Large intestine (tissue), 3 donors: ENCODE measurements around the gene EYS. TPM values are rescaled to one million over a fixed set of nuclear protein-coding genes. Genes with fewer than 3 reads are reported as not detected.

ENCODE experiments used
- DNase-seq, 2 donors: peaks; one replicate each; pipeline versions ENCODE4 v3.0.0 to v3.0.0-alpha.2; 2013
- H3K27ac ChIP-seq: one replicate; pipeline ENCODE4 v1.5.1; 2013; ENCODE audit warnings: low read length
- H3K27me3 ChIP-seq: 2 replicates; pipeline ENCODE4 v1.6.1; 2013; ENCODE audit warnings: low read length; ENCODE audit not compliant: control insufficient read depth, insufficient read depth
- H3K36me3 ChIP-seq: 2 replicates; pipeline ENCODE4 v1.6.1; 2013; ENCODE audit warnings: low read length; ENCODE audit not compliant: control insufficient read depth, insufficient read depth
- H3K4me1 ChIP-seq: one replicate; pipeline ENCODE4 v1.6.1; 2013; ENCODE audit warnings: low read length; ENCODE audit not compliant: control insufficient read depth, insufficient read depth
- H3K4me3 ChIP-seq: one replicate; pipeline ENCODE4 v1.5.1; 2013; ENCODE audit warnings: low read length
- H3K9me3 ChIP-seq: one replicate; pipeline ENCODE4 v1.6.1; 2013; ENCODE audit warnings: mild to moderate bottlenecking, low read depth, low read length, moderate library complexity; ENCODE audit not compliant: control insufficient read depth
- WGBS: methylation state at CpG from one replicate; pipeline ENCODE4 v1.1.5; 2013; ENCODE audit warnings: low lambda C conversion rate; ENCODE audit not compliant: insufficient coverage; 5-methylcytosine and 5-hydroxymethylcytosine counted together
- polyA plus RNA-seq: library from polyadenylated mRNA; unstranded; fragments of 120-200 nt; gene quantifications from one replicate; pipeline ENCODE4 v1.2.1, GENCODE V29; 2013

The EYS gene
- polyA plus RNA-seq, 1 donor = 0.76 TPM

DNA sequence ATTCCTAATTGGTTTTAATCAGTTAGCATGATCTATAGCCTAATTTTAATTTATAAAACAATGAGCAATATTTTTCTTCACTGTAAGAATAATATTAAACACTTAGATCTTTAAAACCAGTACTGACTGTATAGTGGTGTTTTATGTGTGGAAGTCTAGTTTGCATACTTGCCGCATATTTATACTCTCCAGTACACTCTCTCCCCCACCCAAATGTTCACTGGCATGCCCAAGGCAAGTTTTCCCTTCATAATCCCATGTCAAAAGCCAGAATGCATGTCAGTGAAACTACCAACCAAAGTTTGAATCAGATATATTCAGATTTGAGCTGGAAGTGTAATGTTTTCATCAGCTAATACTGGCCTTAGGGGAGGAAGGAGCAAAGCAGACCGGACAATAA is 1565.3 kb downstream of the EYS start:
- Histone ChIP-seq H3K4me1 (peaks cover 18% of the 10 kb centered on the region), H3K27me3 (no peaks in the 10 kb centered on the region), H3K36me3 (no peaks in the 10 kb centered on the region), H3K9me3 (no peaks in the 10 kb centered on the region), H3K4me3 (no peak overlapping the region), H3K27ac (no peak overlapping the region)
- WGBS = no CpG with 5 or more reads among the region's 2 CpGs
- DNase-seq = no peak

GRCh38 chr6:64128301-64129024 is 1578.6 kb downstream of the EYS start:
- no peaks in the 10 kb centered on the region for H3K36me3 ChIP-seq
- no peaks in the 10 kb centered on the region for H3K9me3 ChIP-seq
- no peak overlapping the region for H3K4me3 ChIP-seq
- H3K27me3 ChIP-seq = no peaks in the 10 kb centered on the region
- WGBS = no CpG with 5 or more reads among the region's 1 CpG
- H3K27ac ChIP-seq = no peak overlapping the region
- H3K4me1 ChIP-seq = no peaks in the 10 kb centered on the region
- DNase-seq = no peak

DNA sequence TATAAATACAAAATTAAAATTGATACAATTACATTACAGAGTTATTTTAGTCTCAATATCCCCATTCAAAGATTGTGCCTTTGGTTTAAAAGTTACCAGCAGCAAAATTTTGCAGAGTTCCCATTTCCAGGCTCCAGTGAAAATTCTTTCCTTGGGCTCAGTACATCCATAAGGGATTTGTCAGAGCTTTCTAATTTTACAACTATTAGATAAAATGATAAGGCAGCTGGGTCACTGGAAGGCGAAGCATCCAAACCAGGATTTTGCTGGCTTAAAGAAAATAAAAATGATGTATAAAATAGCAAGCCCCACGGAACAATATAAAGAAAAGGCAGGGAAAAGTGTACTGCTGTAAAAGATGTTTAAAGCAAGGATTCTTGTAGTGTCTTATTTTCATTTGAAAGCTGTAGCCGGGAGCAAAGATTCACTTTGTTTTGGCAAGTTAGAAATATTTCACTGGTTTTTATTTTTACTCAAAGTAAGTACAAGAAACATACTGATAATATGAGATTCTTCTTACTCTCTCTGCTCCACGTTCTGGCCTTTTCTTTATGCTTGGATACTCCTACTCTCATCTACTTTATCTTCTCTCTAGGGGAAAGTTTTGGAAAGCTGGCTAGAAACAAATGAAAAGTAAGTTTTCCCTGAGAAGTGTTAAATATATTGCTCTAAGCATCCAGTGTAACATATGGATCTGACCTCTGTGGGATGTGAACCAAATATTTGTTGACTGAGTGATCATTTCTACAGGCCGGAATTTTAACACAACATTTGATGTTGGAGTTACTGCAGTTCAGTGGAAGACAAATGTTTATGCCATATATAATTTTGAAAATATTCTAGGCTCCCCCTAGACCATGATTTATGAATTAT is 1583.0 kb downstream of the EYS start:
- H3K9me3 ChIP-seq = no peaks in the 10 kb centered on the region
- no peaks in the 10 kb centered on the region for H3K4me1 ChIP-seq
- H3K4me3 ChIP-seq = no peak overlapping the region
- H3K27me3 ChIP-seq = no peaks in the 10 kb centered on the region
- WGBS = 85% methylated on average over 4 of the region's 5 CpGs
- no peak overlapping the region for H3K27ac ChIP-seq
- no peaks in the 10 kb centered on the region for H3K36me3 ChIP-seq
- no peak for DNase-seq

DNA sequence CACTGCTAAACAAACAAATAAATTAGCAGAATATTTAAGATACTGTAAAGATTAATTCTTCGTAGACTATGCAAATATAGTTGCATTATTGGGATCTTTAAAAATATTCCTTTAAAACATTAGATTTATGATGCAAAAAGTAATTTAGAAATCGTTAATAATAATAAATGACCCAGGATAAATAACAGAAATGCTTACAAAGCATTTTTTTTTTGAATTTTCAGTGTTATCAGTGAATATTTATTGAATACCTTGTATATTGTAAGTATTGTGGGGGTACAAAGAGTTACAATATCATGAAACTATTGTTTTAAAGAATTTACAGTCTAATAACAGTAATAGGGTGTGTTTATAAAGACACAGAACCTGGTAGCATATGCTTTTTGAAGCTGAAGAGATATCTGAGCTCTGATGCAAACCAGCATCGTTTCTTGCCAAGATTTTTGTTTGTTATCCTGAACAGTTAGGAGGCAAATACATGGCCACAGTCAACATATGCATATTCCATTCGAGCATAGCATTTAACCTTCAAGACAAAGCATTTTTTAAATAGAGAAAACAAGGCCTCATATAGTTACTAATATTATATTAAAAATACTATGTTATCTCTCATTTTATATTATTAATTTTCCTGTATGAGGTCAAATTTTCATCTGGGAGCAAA is 1584.2 kb downstream of the EYS start:
- H3K4me3 ChIP-seq = no peak overlapping the region
- no peak for DNase-seq
- no peaks in the 10 kb centered on the region for H3K27me3 ChIP-seq
- no peaks in the 10 kb centered on the region for H3K4me1 ChIP-seq
- H3K36me3 ChIP-seq = no peaks in the 10 kb centered on the region
- H3K9me3 ChIP-seq = no peaks in the 10 kb centered on the region
- no peak overlapping the region for H3K27ac ChIP-seq
- 82% methylated on average over 2 of the region's 4 CpGs for WGBS

DNA sequence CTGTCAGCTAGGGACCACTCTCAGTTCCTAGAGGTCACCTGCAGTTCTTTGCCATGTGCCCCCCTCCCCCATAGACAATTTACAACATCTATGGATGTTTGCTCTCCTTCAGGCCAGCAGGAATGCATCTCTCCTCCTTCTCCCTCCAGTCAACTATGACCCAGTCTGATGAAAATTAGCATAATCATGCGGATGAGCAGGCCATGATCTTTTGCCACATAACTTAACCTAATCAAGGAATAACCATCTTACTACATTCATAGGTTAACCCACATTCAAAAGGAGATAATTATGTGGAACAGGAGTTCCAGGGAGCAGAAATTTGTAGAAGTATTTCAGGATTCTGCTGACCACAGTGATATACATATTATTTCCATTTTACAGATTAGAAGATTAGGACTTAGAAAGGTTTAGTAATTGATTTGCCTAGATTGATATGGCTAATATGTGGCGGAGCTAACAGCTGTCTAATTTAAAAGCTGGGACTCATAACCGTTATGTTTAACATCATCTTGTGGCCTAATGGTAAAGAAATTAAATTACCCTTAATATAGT is 1585.9 kb downstream of the EYS start:
- H3K27ac ChIP-seq = no peak overlapping the region
- H3K9me3 ChIP-seq = no peaks in the 10 kb centered on the region
- no CpG with 5 or more reads among the region's 3 CpGs for WGBS
- H3K4me3 ChIP-seq = no peak overlapping the region
- no peaks in the 10 kb centered on the region for H3K4me1 ChIP-seq
- no peaks in the 10 kb centered on the region for H3K27me3 ChIP-seq
- no peaks in the 10 kb centered on the region for H3K36me3 ChIP-seq
- DNase-seq = no peak

DNA sequence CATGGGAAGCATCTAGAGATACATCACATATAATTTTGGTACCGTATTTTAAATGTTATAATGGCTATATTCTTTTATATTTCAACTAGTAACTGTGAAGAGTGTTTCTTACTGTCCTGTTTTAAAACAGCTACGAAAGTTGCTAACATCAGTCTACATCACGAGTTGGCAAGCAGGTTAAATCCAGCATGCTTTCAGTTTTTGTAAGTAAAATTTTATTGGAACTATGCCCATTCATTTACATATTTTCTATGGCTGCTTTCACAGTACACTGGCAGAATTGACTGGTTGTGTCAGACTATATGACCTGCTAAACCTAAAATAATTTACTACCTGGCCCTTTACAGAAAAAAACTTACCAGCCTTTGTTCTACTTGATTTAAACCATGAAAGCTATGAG is 1593.3 kb downstream of the EYS start:
- no peaks in the 10 kb centered on the region for H3K9me3 ChIP-seq
- H3K27me3 ChIP-seq = no peaks in the 10 kb centered on the region
- H3K4me3 ChIP-seq = no peak overlapping the region
- no peak overlapping the region for H3K27ac ChIP-seq
- WGBS = 93% methylated on average over 2 of the region's 3 CpGs
- DNase-seq = no peak
- no peaks in the 10 kb centered on the region for H3K36me3 ChIP-seq
- H3K4me1 ChIP-seq = no peaks in the 10 kb centered on the region

DNA sequence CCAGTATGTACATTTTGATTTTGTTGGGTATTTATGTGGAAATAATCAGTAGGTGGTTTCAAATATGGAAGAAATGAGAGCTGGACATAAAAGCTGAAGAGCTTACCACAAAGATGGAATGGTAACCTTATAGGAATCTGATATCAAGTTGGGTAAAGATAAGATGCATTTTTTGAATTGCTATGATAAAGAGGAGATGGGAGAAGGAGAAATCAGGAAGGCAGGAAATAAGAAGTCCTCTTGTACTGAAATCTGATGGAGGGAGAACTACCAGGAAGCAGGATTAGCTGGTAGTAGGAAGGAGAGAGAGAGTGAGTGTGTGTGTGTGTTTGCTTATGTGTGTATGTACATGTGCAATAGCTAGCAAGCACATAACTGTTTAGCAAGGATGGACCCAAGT is 1603.0 kb downstream of the EYS start:
- Histone ChIP-seq H3K36me3 (no peaks in the 10 kb centered on the region), H3K27ac (no peak overlapping the region), H3K27me3 (no peaks in the 10 kb centered on the region), H3K9me3 (no peaks in the 10 kb centered on the region), H3K4me1 (no peaks in the 10 kb centered on the region), H3K4me3 (no peak overlapping the region)
- DNase-seq = no peak

GRCh38 chr6:64103480-64103879 is 1603.5 kb downstream of the EYS start:
- H3K4me3 ChIP-seq = no peak overlapping the region
- H3K27me3 ChIP-seq = no peaks in the 10 kb centered on the region
- WGBS = 83% methylated on average over 1 of the region's 1 CpG
- no peak overlapping the region for H3K27ac ChIP-seq
- DNase-seq = no peak
- H3K4me1 ChIP-seq = no peaks in the 10 kb centered on the region
- no peaks in the 10 kb centered on the region for H3K36me3 ChIP-seq
- no peaks in the 10 kb centered on the region for H3K9me3 ChIP-seq

GRCh38 chr6:64100702-64101303 is 1606.2 kb downstream of the EYS start:
- H3K27ac ChIP-seq = no peak overlapping the region
- WGBS = 57% methylated on average over 2 of the region's 2 CpGs
- DNase-seq = no peak
- no peaks in the 10 kb centered on the region for H3K9me3 ChIP-seq
- H3K36me3 ChIP-seq = no peaks in the 10 kb centered on the region
- no peaks in the 10 kb centered on the region for H3K27me3 ChIP-seq
- H3K4me3 ChIP-seq = no peak overlapping the region
- no peaks in the 10 kb centered on the region for H3K4me1 ChIP-seq

- 89% methylated on average over 2 of the region's 2 CpGs for WGBS
- no peaks in the 10 kb centered on the region for H3K36me3 ChIP-seq
Measured at GRCh38 chr6:64090352-64090751, 1616.7 kb downstream of the EYS start.

More at GRCh38 chr6:64090352-64090751, 1616.7 kb downstream of the EYS start:
- Histone ChIP-seq H3K27me3 (no peaks in the 10 kb centered on the region), H3K4me1 (no peaks in the 10 kb centered on the region), H3K27ac (no peak overlapping the region), H3K4me3 (no peak overlapping the region), H3K9me3 (no peaks in the 10 kb centered on the region)
- no peak for DNase-seq
